22Rv1 (cell line): Measurements from ENCODE around the gene POFUT1.

ENCODE experiments used
- CTCF ChIP-seq: fragments of 450-650 bp; IDR thresholded peaks from 2 replicates; pipeline ENCODE4 v1.5.1; 2017; ENCODE audit warnings: mild to moderate bottlenecking
- ZFX ChIP-seq: fragments of 450-650 bp; IDR thresholded peaks from 2 replicates; pipeline ENCODE4 v1.6.1; 2017; ENCODE audit warnings: antibody characterized with exemption, borderline replicate concordance

GRCh38 chr20:32191873-32192272, 15.8 kb upstream of the POFUT1 start:
- TF ChIP-seq CTCF (no peak), ZFX (no peak)
